Superior temporal gyrus (tissue), 1 donor: ENCODE data around the gene CACNA2D4.
A peak's percentile ranks its signal among the peaks of the same experiment; 100 is the strongest.

ENCODE experiments used
- DNase-seq: peaks from one replicate; pipeline ENCODE4 v3.0.0-alpha.2; 2016; ENCODE audit errors: extremely low spot score

Gene CACNA2D4

DNA sequence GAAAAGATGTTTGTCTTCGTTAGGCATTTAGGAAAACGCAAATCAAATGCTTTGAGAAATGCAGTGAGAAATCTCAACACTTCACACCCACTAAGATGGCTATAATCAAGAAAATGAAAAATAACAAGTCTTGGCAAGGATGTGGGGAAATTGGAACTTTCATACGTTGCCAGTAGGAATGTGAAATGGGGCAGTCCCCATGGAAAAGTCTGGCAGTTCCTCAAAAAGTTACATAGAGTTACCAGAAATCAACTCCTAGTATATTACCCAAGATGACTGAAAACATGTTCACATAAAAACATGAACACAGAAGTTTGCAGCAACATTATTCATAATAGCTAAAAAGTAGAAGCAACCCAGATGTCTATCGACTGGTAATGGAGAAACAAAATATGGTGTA is 139.5 kb downstream of the CACNA2D4 start:
- DNase-seq, result no peak

DNA sequence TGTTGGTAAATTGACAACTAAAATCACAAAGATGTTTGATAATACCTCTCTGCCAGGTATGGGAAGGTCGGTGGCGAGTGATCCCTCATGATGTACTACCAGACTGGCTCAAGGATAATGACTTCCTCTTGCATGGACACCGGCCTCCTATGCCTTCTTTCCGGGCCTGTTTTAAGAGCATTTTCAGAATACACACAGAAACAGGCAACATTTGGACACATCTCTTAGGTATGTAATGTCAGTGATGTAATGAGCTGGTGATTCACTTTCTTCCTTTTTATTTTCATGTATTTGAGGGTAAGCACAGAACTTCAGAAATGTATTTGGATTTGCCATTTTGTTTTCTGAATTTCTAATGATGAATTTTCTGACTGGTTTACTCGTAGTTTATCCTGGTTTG is 140.7 kb downstream of the CACNA2D4 start:
- DNase-seq, result peak; percentile 9

DNA sequence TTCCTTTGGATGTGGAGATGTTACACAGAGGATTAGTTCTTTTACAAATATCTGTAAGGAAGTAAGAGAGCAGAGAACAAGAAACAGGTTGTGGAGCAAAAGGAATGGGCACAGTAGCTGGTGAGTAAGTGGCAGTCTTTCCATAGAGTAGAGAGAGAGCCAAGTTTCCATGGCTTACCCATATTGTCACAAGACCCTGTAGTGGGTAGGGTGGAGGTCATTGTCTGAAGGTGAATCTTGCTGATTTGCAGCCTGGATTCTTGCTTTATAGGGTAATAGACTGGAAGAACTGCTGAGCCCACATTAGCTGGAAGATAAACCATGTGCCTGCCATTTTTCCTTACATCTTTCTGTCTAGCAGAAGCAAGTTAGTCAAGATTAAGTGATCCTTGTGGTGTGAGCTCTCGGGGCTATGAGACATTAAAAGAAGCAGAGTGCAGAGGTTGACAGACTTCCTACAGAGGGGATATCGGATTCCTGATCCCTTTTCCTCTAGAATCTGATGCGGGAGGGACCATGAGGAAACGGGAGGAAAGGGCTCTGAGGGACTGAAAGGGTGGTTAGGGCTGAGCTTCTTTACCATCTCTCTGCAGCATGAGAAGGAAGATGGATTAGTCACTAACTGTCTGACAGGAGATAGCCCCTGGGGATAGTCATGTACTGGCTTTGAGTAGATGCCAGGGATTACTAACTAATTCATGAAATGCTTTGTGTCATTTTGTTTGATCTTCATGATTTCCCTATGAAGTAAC is 142.1 kb downstream of the CACNA2D4 start:
- no peak for DNase-seq

DNA sequence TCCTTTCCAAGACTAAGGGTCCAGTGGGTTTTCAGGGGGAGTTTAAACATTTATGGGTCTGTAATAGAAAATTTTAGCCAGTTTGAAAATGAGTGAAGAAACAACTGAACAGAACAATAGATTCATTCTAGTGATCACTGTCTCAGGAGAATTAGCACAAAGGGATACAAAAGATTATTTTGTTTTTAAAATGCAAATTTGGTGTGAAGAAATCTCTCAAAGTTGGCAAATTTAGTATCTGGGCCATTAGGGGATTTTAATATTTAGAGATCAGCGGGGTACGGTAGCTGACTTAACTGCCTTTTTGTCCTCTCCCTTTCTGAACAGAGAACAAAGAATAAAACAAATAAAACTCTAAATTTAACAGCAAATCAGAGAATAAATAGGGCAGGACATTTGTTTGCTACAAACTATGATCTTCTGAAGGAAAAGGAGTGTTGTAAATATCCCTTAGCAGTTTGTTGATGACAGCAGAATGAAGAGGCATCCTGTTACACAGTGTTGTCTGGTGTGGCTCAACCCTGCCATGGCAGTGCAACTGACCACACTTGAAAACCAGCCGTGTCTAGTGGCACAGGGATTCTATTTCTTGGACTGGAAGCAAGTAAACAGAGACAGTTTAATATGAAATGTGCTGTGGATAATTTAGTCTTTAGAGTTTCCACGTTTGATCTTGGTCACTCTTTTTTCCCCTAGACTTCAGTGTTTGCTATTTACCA is 144.4 kb downstream of the CACNA2D4 start:
- peak; percentile 75 for DNase-seq

- DNase-seq, result no peak
These were observed 148.5 kb downstream of the CACNA2D4 start for GRCh38 chr12:1769809-1770494.

- DNase-seq, result no peak
These were observed 149.8 kb downstream of the CACNA2D4 start for GRCh38 chr12:1768615-1769014.

GRCh38 chr12:1767407-1768090 is 150.9 kb downstream of the CACNA2D4 start:
- DNase-seq, result no peak

GRCh38 chr12:1766110-1766509 is 152.3 kb downstream of the CACNA2D4 start:
- DNase-seq, result no peak

DNA sequence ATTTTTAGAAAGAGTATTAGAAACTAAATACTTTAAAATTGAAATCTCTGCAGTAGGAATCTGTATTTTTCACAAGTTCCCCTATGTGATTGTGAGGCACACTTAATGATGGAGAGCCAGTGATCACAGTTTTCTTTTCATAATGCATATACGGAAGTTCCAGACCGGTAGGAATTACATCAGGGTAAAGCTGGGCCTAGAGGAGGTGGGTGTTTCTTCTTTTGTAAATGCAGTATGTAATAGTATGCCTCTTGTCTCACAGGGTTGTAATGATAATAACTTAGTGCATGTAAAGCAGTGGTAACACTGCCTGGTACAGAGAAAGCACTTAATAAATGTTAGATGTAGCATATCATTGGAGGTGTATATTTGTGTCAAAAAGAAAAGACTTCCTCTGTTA is 155.3 kb downstream of the CACNA2D4 start:
- DNase-seq, result no peak

- DNase-seq, result no peak
These were observed 156.6 kb downstream of the CACNA2D4 start for GRCh38 chr12:1761857-1762256.

DNA sequence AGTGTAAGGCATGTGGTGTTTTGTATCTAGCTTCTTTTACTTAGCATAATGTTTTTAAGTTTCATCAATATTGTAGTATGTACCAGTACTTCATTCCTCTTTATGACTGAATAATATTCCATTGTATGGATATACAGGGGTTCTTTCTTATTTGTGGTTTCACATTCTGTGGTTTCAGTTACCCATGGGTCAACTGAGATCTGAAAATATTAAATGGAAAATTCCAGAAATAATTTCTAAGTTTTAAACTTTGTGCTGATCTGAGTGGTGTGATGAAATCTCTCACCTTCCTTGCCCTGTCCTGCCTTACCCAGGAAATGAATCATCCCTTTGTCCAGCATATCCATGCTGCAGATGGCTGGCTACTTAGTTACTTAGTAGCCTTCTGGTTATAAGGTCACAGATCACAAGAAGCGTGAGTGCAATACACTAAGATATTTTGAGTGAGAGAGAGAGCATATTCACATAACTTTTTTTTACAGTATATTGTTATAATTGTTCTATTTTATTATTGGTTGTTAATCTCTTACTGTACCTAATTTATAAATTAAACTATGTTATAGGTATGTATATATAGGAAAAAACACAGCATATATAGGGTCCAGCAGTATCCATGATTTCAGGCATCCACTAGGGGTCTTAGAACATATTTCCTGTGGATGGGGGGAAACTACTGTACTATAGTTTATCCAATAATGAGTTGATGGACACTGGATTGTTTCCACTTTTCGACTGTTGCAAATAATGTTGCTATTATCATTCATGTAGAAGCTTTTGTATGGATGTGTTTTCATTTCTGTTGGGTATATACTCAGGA is 157.7 kb downstream of the CACNA2D4 start:
- no peak for DNase-seq

GRCh38 chr12:1758887-1759286 is 159.6 kb downstream of the CACNA2D4 start:
- peak; percentile 90 for DNase-seq

- no peak for DNase-seq
These were observed 160.1 kb downstream of the CACNA2D4 start for GRCh38 chr12:1758376-1758775.

GRCh38 chr12:1750300-1750699 is 168.2 kb downstream of the CACNA2D4 start:
- no peak for DNase-seq

DNA sequence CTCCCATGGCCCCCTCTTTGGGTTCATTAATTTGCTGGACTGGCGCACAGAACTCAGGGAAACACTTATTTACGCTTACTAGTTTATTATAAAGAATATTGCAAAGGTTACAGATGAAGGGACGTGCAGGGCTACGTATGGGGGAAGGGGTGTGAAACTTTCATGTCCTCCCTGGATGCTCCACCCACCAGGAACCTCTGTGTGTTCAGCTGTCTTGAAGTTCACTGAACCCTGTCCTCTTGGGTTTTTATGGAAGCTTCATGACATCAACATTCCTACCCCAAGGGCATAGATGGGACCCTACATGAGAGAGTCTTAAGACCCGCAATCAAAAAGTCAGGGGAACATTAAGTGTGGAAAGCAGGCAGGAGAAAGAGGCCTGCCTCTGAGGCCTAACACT is 169.4 kb downstream of the CACNA2D4 start:
- DNase-seq, result no peak

DNA sequence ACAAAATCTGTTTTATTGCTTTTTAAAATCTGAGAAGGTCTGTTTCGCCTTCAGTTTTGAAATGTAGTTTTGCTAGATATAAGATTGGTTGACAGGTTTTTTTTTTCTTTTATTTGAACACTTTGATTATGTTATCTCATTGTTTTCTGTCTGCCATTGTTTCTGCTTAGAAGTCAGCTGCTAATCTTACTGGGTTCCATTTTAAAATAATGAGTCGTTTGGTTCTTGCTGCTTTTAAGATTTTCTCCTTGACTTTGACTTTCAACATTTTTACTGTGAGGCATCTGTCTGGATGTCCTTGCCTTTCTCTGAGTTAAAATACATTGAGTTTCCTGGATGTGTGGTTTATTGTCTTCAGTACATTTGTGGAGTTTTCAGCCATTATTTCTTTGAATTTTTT is 170.8 kb downstream of the CACNA2D4 start:
- DNase-seq, result no peak

GRCh38 chr12:1744932-1745331 is 173.5 kb downstream of the CACNA2D4 start:
- DNase-seq, result no peak
